Measurements from ENCODE around the gene BPIFB6.

Gene BPIFB6

DNA sequence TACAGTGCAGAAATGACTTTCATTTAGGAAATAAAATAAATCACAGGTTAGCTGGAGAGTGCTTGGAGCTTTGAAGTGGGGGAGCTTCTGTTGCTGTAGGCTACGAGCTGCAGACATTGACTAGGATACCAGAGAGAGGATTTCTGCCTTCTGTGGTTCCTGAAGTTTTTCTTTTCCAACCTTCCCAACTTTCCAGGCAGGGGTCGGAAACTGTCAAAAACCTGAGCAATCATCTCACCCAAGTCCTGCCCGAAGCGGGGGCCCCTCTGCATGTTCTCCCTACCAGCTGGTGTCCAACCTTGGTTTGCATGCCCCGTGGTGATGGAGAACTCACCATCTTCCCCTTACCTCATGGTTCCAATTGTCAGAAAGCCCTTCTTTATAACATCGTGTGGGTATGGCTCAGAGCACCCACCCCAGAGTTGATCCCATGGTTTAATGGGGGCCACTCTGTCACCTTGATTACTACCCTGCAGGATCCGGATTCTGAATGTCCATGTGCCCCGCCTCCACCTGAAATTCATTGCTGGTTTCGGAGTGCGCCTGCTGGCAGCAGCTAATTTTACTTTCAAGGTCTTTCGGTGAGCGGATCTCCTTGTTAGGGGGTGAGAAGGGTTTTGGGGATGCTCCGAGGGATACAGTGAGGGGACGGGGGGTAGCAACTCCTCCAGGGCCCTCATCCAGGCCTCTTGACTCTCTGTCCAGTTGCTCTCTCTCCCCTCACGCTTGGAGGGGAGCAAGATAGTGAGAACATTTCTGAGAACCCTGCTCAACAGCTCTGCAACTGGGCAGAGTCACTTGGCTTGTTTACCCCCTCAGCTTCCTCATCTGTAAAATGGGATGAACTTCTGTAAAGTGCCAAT, 18.9 kb upstream of the BPIFB6 start:
- H3K4me3 ChIP-seq (ENCODE audit: low read depth, low read length) = no peak overlapping the region
- no peak for DNase-seq (ENCODE audit: low read depth)
- TF ChIP-seq, protein P1, sequence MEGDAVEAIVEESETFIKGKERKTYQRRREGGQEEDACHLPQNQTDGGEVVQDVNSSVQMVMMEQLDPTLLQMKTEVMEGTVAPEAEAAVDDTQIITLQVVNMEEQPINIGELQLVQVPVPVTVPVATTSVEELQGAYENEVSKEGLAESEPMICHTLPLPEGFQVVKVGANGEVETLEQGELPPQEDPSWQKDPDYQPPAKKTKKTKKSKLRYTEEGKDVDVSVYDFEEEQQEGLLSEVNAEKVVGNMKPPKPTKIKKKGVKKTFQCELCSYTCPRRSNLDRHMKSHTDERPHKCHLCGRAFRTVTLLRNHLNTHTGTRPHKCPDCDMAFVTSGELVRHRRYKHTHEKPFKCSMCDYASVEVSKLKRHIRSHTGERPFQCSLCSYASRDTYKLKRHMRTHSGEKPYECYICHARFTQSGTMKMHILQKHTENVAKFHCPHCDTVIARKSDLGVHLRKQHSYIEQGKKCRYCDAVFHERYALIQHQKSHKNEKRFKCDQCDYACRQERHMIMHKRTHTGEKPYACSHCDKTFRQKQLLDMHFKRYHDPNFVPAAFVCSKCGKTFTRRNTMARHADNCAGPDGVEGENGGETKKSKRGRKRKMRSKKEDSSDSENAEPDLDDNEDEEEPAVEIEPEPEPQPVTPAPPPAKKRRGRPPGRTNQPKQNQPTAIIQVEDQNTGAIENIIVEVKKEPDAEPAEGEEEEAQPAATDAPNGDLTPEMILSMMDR (IDR thresholded peaks at IDR 0.05; ENCODE audit: low read depth, low read length, missing control alignments) = no peak

DNA sequence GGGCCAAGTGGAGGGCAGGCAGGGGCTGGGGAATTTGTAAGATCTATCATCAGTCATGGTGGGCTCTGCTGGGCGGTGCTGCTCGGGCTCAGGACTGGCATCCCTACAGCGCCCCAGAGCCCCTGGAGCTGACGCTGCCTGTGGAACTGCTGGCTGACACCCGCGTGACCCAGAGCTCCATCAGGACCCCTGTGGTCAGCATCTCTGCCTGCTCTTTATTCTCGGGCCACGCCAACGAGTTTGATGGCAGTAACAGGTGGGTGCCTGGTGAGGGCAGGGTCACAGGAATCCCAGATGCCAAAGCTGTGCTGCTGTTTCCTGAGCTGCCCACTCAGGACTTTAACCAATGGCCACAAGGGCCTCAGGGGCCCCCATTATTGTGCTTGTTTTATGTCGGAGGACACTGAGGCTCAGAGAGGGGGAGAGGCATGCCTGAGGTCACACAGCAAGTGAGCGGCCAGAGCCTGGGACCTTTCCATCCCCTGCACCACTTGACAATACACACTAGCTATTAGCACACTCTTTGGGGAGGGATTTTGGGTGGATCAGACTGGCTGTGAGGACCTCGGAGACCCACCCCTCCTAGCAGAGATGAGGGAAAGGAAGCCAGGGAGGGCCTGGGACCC, 17.6 kb upstream of the BPIFB6 start:
- no peak for DNase-seq (ENCODE audit: low read depth)
- TF ChIP-seq, protein P1 (IDR thresholded peaks at IDR 0.05; ENCODE audit: low read depth, low read length, missing control alignments) = no peak
- H3K4me3 ChIP-seq (ENCODE audit: low read depth, low read length) = no peak overlapping the region

DNA sequence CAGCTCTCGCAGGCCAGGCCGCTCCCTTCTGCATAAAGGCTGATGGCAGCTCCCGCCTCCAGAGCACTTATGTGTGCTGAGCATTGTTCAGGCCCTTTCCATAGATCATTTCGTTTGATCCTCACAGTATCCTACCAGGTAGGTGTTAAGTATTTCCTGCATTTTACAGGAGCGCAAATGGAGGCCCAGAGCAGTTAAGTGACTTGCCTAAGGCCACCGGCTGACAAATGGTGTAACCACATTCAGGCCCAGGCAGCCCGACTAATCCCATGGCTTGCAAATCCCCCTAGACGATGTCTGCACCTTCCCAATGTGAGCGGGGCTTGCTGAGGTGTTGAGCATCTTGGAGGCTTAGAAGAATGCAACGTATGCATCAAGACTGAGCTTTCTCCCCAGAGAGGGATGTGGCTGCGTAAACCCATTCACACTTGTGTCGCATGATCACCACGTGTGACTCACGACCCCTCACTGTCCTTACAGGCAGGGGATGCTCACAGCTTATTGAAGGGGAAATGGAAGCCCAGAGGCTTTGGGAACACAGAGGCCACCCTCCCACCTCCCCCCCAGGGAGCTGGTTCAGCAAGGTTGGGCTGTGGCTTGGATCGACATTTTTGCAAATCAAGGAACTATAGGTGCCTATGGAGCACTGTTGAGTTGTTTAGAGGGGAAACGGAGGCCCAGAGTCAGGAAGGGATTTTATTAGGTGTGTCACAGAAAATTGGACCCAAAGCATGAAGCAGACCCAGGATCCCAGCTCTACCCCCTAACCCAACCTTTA, 16.9 kb upstream of the BPIFB6 start:
- no peak overlapping the region for H3K4me3 ChIP-seq (ENCODE audit: low read depth, low read length)
- TF ChIP-seq, protein P1 (IDR thresholded peaks at IDR 0.05; ENCODE audit: low read depth, low read length, missing control alignments) = no peak
- no peak for DNase-seq (ENCODE audit: low read depth)

DNA sequence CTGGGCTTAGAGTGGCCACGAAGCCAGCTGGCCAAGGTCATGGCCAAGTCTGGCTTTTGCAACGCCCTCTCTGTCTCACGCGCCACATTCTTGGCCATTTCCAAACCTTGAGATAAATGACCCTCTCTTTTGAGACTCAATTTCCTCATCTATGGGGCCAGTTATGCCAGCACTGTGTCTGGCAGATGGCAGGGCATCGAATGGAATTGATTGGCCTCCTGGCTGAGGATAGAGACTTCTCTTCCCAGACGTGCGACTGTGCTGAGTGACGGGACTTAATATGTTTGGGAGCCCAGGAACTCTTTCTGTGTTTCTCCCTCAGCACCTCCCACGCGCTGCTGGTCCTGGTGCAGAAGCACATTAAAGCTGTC, 16.3 kb upstream of the BPIFB6 start:
- DNase-seq (ENCODE audit: low read depth) = no peak
- TF ChIP-seq, protein P1 (IDR thresholded peaks at IDR 0.05; ENCODE audit: low read depth, low read length, missing control alignments) = no peak
- H3K4me3 ChIP-seq (ENCODE audit: low read depth, low read length) = no peak overlapping the region

DNA sequence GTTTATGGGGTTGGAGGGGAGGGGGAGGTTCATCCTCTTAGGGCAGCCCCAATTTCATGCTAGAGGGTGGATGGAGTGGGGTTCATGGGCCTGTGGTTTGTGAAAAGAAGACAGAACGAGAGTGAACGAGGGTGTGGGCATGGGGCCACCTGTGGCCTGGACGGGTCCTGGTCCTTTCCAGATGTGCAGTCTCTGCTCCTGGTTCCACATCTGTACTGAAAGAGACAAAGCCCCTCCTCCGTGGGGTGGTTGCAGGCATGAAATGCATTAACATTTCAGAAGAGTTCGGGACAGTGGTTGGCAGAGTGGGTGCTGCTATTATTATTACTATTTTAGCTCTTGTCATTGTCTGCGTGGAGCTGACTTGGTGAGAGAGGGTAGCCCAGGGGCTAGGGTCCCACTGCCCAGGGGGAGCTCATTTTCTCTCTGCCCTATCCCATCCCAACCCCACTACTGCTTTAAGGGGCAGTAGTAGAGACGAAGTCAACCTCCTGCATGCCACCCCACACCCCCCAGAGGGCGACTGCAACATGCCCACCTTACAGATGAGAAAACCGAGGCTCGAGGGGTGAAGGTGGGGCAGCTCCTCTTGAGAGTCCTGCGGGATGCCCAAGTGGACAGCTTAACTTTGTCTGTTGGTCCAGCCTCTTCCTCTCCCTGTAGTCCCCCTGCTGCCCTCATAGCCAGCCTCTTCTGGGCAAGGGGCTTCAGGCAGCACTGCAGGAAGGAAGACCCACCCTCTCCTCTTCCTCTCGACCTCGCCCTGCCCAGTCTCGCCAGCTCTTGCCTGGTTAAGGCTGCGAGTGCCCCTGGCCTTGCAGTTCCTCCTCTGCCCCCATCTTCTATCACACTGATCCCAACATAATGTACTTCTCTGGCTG, 15.5 kb upstream of the BPIFB6 start:
- TF ChIP-seq, protein P1 (IDR thresholded peaks at IDR 0.05; ENCODE audit: low read depth, low read length, missing control alignments) = no peak

DNA sequence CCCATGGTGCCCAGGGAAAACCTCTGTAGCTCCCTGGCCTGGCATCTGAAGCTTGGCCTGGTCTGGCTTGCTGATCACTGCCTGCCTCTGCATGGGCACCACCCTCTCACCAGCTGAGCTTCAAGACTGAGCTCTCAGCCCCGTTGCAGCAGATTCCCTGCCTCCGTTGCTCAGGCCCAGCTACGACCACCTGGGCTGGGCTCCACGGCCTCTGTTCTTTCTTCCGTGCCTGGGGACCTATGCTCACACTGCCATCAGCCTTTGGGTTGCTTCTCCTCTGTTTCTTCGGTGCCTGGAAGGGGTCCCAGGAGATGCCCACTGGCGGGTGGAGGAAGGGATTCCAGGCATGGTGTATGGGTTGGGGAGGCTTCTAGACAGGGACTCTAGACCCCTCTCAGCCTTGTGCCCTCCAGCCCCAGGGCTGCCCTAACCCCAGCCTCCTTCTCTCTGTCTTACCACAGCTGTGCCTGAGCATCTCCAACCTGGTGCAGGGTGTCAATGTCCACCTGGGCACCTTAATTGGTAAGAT, 14.8 kb upstream of the BPIFB6 start:
- TF ChIP-seq, protein P1 (IDR thresholded peaks at IDR 0.05; ENCODE audit: low read depth, low read length, missing control alignments) = no peak
- no peak for DNase-seq (ENCODE audit: low read depth)
- no peak overlapping the region for H3K4me3 ChIP-seq (ENCODE audit: low read depth, low read length)

More for the DNA sequence above, 15.5 kb upstream of the BPIFB6 start:
- no peak for DNase-seq (ENCODE audit: low read depth)
- H3K4me3 ChIP-seq (ENCODE audit: low read depth, low read length) = no peak overlapping the region

All from GM12864 (cell line).